ENCODE data around the gene DENND1B. TPM values are rescaled to one million over a fixed set of nuclear protein-coding genes. Genes with fewer than 3 reads are reported as not detected.
A peak's percentile ranks its signal among the peaks of the same experiment; 100 is the strongest.

Gene DENND1B
- total RNA-seq, 4 donors from 2014 or later: 1.8 to 37.5 (median 19.5) TPM

- intact Hi-C loops (cut with DNase I; ENCODE audit: low total_unique reads): no loop called here
- H3K36me3 ChIP-seq: no peaks in the 10 kb centered on the region
- H3K4me1 ChIP-seq: no peaks in the 10 kb centered on the region
- H3K27me3 ChIP-seq: no peaks in the 10 kb centered on the region
- TF ChIP-seq POLR2A (IDR thresholded peaks at IDR 0.05) (no peak), CTCF (IDR thresholded peaks at IDR 0.05) (no peak)
- DNase-seq: no peak
- no peak overlapping the region for H3K4me3 ChIP-seq
- H3K9me3 ChIP-seq: no peaks in the 10 kb centered on the region
- no peak overlapping the region for H3K27ac ChIP-seq
Observed at GRCh38 chr1:197615693-197616011, 159.6 kb downstream of the DENND1B start.

- intact Hi-C loops (cut with DNase I; ENCODE audit: low total_unique reads): no loop called here
- Histone ChIP-seq H3K27me3 (no peaks in the 10 kb centered on the region), H3K27ac (no peak overlapping the region), H3K4me1 (no peaks in the 10 kb centered on the region), H3K9me3 (no peaks in the 10 kb centered on the region), H3K36me3 (no peaks in the 10 kb centered on the region), H3K4me3 (no peak overlapping the region)
- TF ChIP-seq POLR2A (IDR thresholded peaks at IDR 0.05): no peak
- TF ChIP-seq CTCF (IDR thresholded peaks at IDR 0.05): peak in 3 of 4 experiments; percentile 18 to 32 (median 32)
- no peak for DNase-seq
Observed at GRCh38 chr1:197614916-197615692, 160.2 kb downstream of the DENND1B start.

- no peak for TF ChIP-seq POLR2A (IDR thresholded peaks at IDR 0.05)
- H3K36me3 ChIP-seq: no peaks in the 10 kb centered on the region
- H3K4me1 ChIP-seq: no peaks in the 10 kb centered on the region
- H3K4me3 ChIP-seq: no peak overlapping the region
- H3K27ac ChIP-seq: no peak overlapping the region
- no peaks in the 10 kb centered on the region for H3K27me3 ChIP-seq
- DNase-seq: no peak
- H3K9me3 ChIP-seq: no peaks in the 10 kb centered on the region
- intact Hi-C loops (cut with DNase I; ENCODE audit: low total_unique reads): no loop called here
Observed at GRCh38 chr1:197606168-197606845, 169.0 kb downstream of the DENND1B start.

- intact Hi-C loops (cut with DNase I; ENCODE audit: low total_unique reads): no loop called here
- Histone ChIP-seq H3K4me1 (no peaks in the 10 kb centered on the region), H3K36me3 (no peaks in the 10 kb centered on the region), H3K9me3 (no peaks in the 10 kb centered on the region), H3K27me3 (no peaks in the 10 kb centered on the region), H3K27ac (no peak overlapping the region), H3K4me3 (no peak overlapping the region)
- no peak for DNase-seq
- TF ChIP-seq POLR2A (IDR thresholded peaks at IDR 0.05) (no peak), CTCF (IDR thresholded peaks at IDR 0.05) (no peak)
Observed at GRCh38 chr1:197604302-197604701, 171.0 kb downstream of the DENND1B start.

- no peaks in the 10 kb centered on the region for H3K36me3 ChIP-seq
- H3K4me1 ChIP-seq: no peaks in the 10 kb centered on the region
- intact Hi-C loops (cut with DNase I; ENCODE audit: low total_unique reads): no loop called here
- H3K9me3 ChIP-seq: no peaks in the 10 kb centered on the region
- H3K27me3 ChIP-seq: no peaks in the 10 kb centered on the region
- DNase-seq: no peak
- no peak overlapping the region for H3K4me3 ChIP-seq
- H3K27ac ChIP-seq: no peak overlapping the region
- TF ChIP-seq CTCF (IDR thresholded peaks at IDR 0.05): no peak
- TF ChIP-seq POLR2A (IDR thresholded peaks at IDR 0.05): no peak
Observed at GRCh38 chr1:197600751-197601150, 174.5 kb downstream of the DENND1B start.
